ENCODE data around the gene ARSB. TPM values are rescaled to one million over a fixed set of nuclear protein-coding genes. Genes with fewer than 3 reads are reported as not detected.

Gene ARSB
- total RNA-seq, 1 donor from 2014 or later = 14.6 TPM

- Histone ChIP-seq H3K36me3 (ENCODE audit: control insufficient read depth in 3 of 3, insufficient read depth in 3 of 3, low read length in 3 of 3) (no peaks in the 10 kb centered on the region), H3K4me1 (ENCODE audit: control insufficient read depth in 3 of 3, insufficient read depth in 3 of 3, low read length in 3 of 3) (peaks cover 2 to 5% (median 4%) of the 10 kb centered on the region in 3 donors), H3K9me3 (ENCODE audit: control insufficient read depth in 3 of 3, low read length in 3 of 3) (no peaks in the 10 kb centered on the region), H3K4me3 (ENCODE audit: low read length in 3 of 3) (no peak overlapping the region), H3K27me3 (ENCODE audit: control insufficient read depth in 3 of 3, insufficient read depth in 3 of 3, low read length in 3 of 3) (no peaks in the 10 kb centered on the region), H3K9ac (ENCODE audit: low read depth in 1 of 3, low read length in 3 of 3) (no peak overlapping the region), H3K27ac (ENCODE audit: low read depth, low read length) (no peak overlapping the region)
Observed at GRCh38 chr5:78801413-78801812, 183.7 kb downstream of the ARSB start.

DNA sequence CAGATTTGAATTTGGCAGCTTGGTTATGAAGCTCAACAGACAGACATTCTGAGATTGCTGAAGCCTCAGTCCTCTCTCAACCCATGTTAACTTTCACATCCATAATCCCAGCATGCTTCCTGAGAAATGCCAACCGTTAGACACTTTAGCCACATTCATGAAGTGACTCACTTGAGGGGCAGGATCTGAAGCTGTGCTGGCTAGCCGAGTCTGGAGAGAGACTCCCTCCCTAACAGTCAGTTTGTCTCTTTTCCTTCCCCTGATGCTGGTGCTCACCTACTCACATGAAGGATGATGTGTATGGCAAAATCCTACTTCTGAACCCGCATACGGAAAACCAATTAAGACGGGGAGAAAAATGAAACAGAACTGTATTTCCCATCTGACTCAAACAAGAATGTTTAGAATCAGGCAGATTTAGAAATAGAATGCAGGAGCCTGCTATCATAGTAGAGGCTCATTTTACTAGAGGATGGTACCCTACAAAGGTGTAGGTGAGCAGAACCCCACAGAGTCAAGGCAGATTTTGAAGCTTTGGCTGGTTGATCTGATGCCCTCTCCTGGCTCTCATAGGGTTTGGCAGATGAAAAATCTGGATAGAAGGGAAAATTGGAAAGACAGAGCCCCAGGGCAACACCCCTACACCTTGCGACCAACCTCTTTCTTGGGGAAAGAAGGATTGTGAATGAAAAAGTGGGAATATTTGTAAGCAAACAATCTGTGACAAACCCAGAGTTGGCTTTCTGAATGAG is 185.7 kb downstream of the ARSB start:
- Histone ChIP-seq H3K9ac (ENCODE audit: low read depth in 1 of 3, low read length in 3 of 3) (no peak overlapping the region), H3K36me3 (ENCODE audit: control insufficient read depth in 3 of 3, insufficient read depth in 3 of 3, low read length in 3 of 3) (no peaks in the 10 kb centered on the region), H3K4me3 (ENCODE audit: low read length in 3 of 3) (no peak overlapping the region), H3K9me3 (ENCODE audit: control insufficient read depth in 3 of 3, low read length in 3 of 3) (no peaks in the 10 kb centered on the region), H3K27ac (ENCODE audit: low read depth, low read length) (no peak overlapping the region), H3K4me1 (ENCODE audit: control insufficient read depth in 3 of 3, insufficient read depth in 3 of 3, low read length in 3 of 3) (peaks cover 0 to 5% (median 4%) of the 10 kb centered on the region in 3 donors), H3K27me3 (ENCODE audit: control insufficient read depth in 3 of 3, insufficient read depth in 3 of 3, low read length in 3 of 3) (no peaks in the 10 kb centered on the region)

DNA sequence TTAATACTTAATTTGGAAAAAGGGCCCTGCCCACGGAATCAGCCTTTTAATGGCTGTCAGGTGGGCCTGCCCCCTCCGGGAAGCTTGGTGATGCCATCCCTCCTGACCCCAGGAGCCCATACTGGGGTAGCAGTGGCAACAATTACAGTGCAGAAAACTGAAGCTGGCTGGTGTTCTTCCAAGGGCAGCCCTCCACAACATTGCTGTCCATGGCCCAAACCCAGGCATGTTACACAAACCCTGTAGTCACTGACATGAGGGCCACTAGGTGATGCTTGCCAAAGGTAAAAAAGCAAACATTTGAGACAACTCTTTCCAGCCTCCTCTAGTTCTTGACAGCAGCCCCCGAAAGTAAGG is 186.5 kb downstream of the ARSB start:
- no peak overlapping the region for H3K9ac ChIP-seq (ENCODE audit: low read depth in 1 of 3, low read length in 3 of 3)
- H3K4me3 ChIP-seq (ENCODE audit: low read length in 3 of 3) = no peak overlapping the region
- no peak overlapping the region for H3K27ac ChIP-seq (ENCODE audit: low read depth, low read length)

GRCh38 chr5:78797936-78798672 is 187.0 kb downstream of the ARSB start:
- Histone ChIP-seq H3K4me3 (ENCODE audit: low read length in 3 of 3) (no peak overlapping the region), H3K4me1 (ENCODE audit: control insufficient read depth in 3 of 3, insufficient read depth in 3 of 3, low read length in 3 of 3) (no peaks in the 10 kb centered on the region), H3K36me3 (ENCODE audit: control insufficient read depth in 3 of 3, insufficient read depth in 3 of 3, low read length in 3 of 3) (no peaks in the 10 kb centered on the region), H3K27me3 (ENCODE audit: control insufficient read depth in 3 of 3, insufficient read depth in 3 of 3, low read length in 3 of 3) (no peaks in the 10 kb centered on the region), H3K9me3 (ENCODE audit: control insufficient read depth in 3 of 3, low read length in 3 of 3) (no peaks in the 10 kb centered on the region), H3K27ac (ENCODE audit: low read depth, low read length) (no peak overlapping the region), H3K9ac (ENCODE audit: low read depth in 1 of 3, low read length in 3 of 3) (no peak overlapping the region)

More for the DNA sequence above, 186.5 kb downstream of the ARSB start:
- no peaks in the 10 kb centered on the region for H3K36me3 ChIP-seq (ENCODE audit: control insufficient read depth in 3 of 3, insufficient read depth in 3 of 3, low read length in 3 of 3)
- H3K4me1 ChIP-seq (ENCODE audit: control insufficient read depth in 3 of 3, insufficient read depth in 3 of 3, low read length in 3 of 3) = peaks cover 0 to 3% (median 2%) of the 10 kb centered on the region in 3 donors
- H3K27me3 ChIP-seq (ENCODE audit: control insufficient read depth in 3 of 3, insufficient read depth in 3 of 3, low read length in 3 of 3) = no peaks in the 10 kb centered on the region
- no peaks in the 10 kb centered on the region for H3K9me3 ChIP-seq (ENCODE audit: control insufficient read depth in 3 of 3, low read length in 3 of 3)

- Histone ChIP-seq H3K4me1 (ENCODE audit: control insufficient read depth in 3 of 3, insufficient read depth in 3 of 3, low read length in 3 of 3) (no peaks in the 10 kb centered on the region), H3K4me3 (ENCODE audit: low read length in 3 of 3) (no peak overlapping the region), H3K9ac (ENCODE audit: low read depth in 1 of 3, low read length in 3 of 3) (no peak overlapping the region), H3K27ac (ENCODE audit: low read depth, low read length) (no peak overlapping the region), H3K27me3 (ENCODE audit: control insufficient read depth in 3 of 3, insufficient read depth in 3 of 3, low read length in 3 of 3) (no peaks in the 10 kb centered on the region), H3K36me3 (ENCODE audit: control insufficient read depth in 3 of 3, insufficient read depth in 3 of 3, low read length in 3 of 3) (no peaks in the 10 kb centered on the region), H3K9me3 (ENCODE audit: control insufficient read depth in 3 of 3, low read length in 3 of 3) (no peaks in the 10 kb centered on the region)
Observed at GRCh38 chr5:78795757-78796156, 189.4 kb downstream of the ARSB start.

DNA sequence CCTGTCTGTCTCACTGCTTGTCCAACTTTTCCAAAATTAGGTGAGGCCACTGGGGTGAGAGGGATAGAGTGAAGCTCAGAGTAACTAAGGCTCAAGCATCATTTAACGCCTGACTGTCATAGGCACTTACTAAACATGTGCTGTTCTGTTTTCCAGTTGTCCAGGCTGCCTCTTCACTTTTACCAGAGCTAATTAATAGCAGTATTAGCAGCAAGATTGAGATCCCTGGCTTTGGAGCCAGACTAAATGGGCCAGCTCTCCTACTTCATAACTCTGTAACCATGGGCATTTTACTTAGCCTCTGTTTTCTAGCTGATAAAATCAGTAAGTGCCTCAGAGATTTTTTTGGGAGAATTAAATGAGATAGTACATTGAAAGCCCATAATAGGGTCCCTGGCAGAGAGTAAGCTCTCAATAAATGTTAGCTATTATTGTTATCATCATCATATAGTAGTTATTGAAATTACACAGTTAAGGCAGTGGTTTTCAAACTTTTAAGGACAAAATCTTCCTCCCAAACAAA is 190.4 kb downstream of the ARSB start:
- Histone ChIP-seq H3K27me3 (ENCODE audit: control insufficient read depth in 3 of 3, insufficient read depth in 3 of 3, low read length in 3 of 3) (no peaks in the 10 kb centered on the region), H3K9me3 (ENCODE audit: control insufficient read depth in 3 of 3, low read length in 3 of 3) (no peaks in the 10 kb centered on the region), H3K36me3 (ENCODE audit: control insufficient read depth in 3 of 3, insufficient read depth in 3 of 3, low read length in 3 of 3) (no peaks in the 10 kb centered on the region), H3K27ac (ENCODE audit: low read depth, low read length) (no peak overlapping the region), H3K4me1 (ENCODE audit: control insufficient read depth in 3 of 3, insufficient read depth in 3 of 3, low read length in 3 of 3) (no peaks in the 10 kb centered on the region), H3K9ac (ENCODE audit: low read depth in 1 of 3, low read length in 3 of 3) (no peak overlapping the region), H3K4me3 (ENCODE audit: low read length in 3 of 3) (no peak overlapping the region)

DNA sequence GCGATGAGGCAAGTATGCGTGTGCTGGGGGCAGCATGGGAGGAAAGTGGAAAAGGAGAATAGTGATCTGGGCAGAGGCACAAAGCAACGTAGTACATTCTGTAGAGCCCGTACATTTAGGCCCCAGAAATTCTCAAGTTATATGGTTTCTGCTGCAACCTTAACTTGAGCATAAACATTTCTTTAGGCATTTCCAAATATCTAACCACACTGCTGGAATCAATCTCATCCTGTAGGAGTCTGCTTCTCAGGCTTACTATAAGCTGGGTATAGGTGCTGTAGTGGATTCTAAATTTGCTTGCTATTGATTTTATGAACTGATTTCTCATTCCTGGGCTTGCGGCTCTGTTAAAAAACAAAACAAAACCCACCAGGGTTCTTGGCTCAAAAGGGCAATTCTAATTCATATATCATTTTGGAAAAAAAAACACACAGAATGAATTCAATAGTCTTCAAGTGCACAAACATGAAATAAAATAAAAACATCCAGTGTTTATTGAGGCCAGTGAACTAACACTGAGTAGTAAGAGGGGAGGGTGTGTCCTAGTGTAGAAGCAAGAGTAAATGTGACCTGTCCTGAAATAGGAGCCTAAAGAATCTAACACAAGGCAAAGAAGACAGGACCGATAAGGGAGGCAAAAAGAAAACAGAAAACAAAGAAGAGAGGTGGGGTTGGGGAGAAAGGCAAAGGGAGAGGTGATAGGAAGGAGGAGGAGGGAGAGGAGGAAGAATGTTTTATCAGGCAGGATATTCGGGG is 191.0 kb downstream of the ARSB start:
- Histone ChIP-seq H3K9ac (ENCODE audit: low read depth in 1 of 3, low read length in 3 of 3) (no peak overlapping the region), H3K27me3 (ENCODE audit: control insufficient read depth in 3 of 3, insufficient read depth in 3 of 3, low read length in 3 of 3) (no peaks in the 10 kb centered on the region), H3K27ac (ENCODE audit: low read depth, low read length) (no peak overlapping the region), H3K36me3 (ENCODE audit: control insufficient read depth in 3 of 3, insufficient read depth in 3 of 3, low read length in 3 of 3) (no peaks in the 10 kb centered on the region), H3K9me3 (ENCODE audit: control insufficient read depth in 3 of 3, low read length in 3 of 3) (no peaks in the 10 kb centered on the region), H3K4me3 (ENCODE audit: low read length in 3 of 3) (no peak overlapping the region), H3K4me1 (ENCODE audit: control insufficient read depth in 3 of 3, insufficient read depth in 3 of 3, low read length in 3 of 3) (no peaks in the 10 kb centered on the region)

DNA sequence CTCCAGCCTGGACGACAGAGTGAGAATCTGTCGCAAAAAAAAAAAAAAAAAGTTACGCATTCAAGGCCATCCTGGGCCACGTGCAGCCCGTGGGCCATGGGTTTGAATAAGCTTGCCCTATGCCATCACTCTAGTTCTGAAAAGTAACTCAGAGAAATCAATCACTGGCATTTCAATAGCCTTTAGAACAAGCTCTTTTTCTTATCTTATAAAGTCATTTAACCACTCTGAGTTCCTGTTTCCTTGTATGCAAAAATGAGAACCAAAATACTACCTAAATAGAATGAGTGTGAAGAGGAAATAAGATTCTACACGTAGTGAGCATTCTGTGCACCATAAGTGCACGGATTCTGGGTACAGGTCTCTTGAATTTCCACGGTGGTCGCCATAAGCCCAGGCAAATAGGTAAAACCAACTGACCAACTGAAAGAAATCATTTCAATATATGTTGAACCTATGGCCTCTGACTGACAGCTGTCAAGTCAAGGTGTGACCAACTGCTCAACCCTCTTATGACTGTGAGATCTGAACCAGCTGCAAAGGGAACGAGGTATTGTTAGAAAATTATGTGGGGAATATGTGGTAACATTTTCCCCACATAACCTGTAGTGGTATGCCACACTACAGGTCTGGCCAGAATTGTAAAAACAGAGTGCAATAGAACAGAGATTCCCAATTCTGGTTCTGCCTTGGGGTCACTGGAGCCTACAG is 192.6 kb downstream of the ARSB start:
- H3K4me3 ChIP-seq (ENCODE audit: low read length in 3 of 3) = no peak overlapping the region
- no peaks in the 10 kb centered on the region for H3K4me1 ChIP-seq (ENCODE audit: control insufficient read depth in 3 of 3, insufficient read depth in 3 of 3, low read length in 3 of 3)
- H3K9ac ChIP-seq (ENCODE audit: low read depth in 1 of 3, low read length in 3 of 3) = no peak overlapping the region
- no peaks in the 10 kb centered on the region for H3K27me3 ChIP-seq (ENCODE audit: control insufficient read depth in 3 of 3, insufficient read depth in 3 of 3, low read length in 3 of 3)
- no peak overlapping the region for H3K27ac ChIP-seq (ENCODE audit: low read depth, low read length)
- no peaks in the 10 kb centered on the region for H3K36me3 ChIP-seq (ENCODE audit: control insufficient read depth in 3 of 3, insufficient read depth in 3 of 3, low read length in 3 of 3)
- no peaks in the 10 kb centered on the region for H3K9me3 ChIP-seq (ENCODE audit: control insufficient read depth in 3 of 3, low read length in 3 of 3)

DNA sequence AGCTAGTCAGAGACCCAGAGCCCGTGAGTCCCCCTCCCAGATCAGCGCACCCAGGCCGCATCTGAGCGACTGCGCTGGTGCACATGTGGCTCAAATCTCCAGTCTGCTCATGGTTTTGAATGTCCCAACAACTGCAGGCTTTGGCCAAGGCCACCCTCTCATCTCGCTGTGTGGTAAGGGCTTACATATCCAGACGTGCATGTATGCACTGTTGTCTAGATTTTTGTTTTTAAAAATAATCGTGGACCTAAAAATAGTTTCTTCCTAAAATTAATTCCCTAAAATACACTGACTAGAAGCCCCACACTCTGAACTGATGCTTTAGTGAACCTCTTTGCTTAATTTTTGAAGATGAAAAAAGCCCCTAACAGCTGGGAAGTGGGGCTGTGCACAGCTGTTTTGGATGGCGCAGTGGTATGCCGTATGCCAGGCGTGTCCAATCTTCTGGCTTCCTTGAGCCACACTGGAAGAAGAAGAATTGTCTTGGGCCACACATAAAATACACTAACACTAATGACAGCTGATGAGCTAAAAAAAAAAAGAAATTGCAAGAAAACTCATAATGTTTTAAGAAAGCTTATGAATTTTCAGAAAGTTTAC is 193.5 kb downstream of the ARSB start:
- H3K9ac ChIP-seq (ENCODE audit: low read depth in 1 of 3, low read length in 3 of 3) = no peak overlapping the region
- H3K36me3 ChIP-seq (ENCODE audit: control insufficient read depth in 3 of 3, insufficient read depth in 3 of 3, low read length in 3 of 3) = no peaks in the 10 kb centered on the region
- H3K27me3 ChIP-seq (ENCODE audit: control insufficient read depth in 3 of 3, insufficient read depth in 3 of 3, low read length in 3 of 3) = no peaks in the 10 kb centered on the region
- H3K9me3 ChIP-seq (ENCODE audit: control insufficient read depth in 3 of 3, low read length in 3 of 3) = no peaks in the 10 kb centered on the region
- H3K4me1 ChIP-seq (ENCODE audit: control insufficient read depth in 3 of 3, insufficient read depth in 3 of 3, low read length in 3 of 3) = no peaks in the 10 kb centered on the region
- H3K4me3 ChIP-seq (ENCODE audit: low read length in 3 of 3) = no peak overlapping the region
- H3K27ac ChIP-seq (ENCODE audit: low read depth, low read length) = no peak overlapping the region
